KG1 (cell line): Measurements from ENCODE around the gene RRAD.
A peak's percentile ranks its signal among the peaks of the same experiment; 100 is the strongest.
"Not testable (repeated sequence)": the region's sequence is repeated elsewhere in the genome, so short reads cannot be mapped to it uniquely, and the experiment has no call there.

Source experiments
- DNase-seq: peaks from one replicate; lab custom pipeline; 2025; lab: John Stamatoyannopoulos, UW

Gene RRAD

GRCh38 chr16:66900721-66901441, 24.5 kb downstream of the RRAD start:
- no peak for DNase-seq

- no peak for DNase-seq
These were observed 25.2 kb downstream of the RRAD start for GRCh38 chr16:66899945-66900710.

- no peak for DNase-seq
These were observed 25.9 kb downstream of the RRAD start for GRCh38 chr16:66899310-66899944.

- no peak for DNase-seq
These were observed 26.4 kb downstream of the RRAD start for GRCh38 chr16:66898933-66899309.

GRCh38 chr16:66898207-66898606, 27.1 kb downstream of the RRAD start:
- no peak for DNase-seq

GRCh38 chr16:66896682-66897081, 28.7 kb downstream of the RRAD start:
- not testable (repeated sequence) for DNase-seq

- no peak for DNase-seq
These were observed 29.3 kb downstream of the RRAD start for GRCh38 chr16:66895999-66896398.

- no peak for DNase-seq
These were observed 29.7 kb downstream of the RRAD start for GRCh38 chr16:66895689-66895979.

GRCh38 chr16:66894948-66895688, 30.2 kb downstream of the RRAD start:
- peak; percentile 32 for DNase-seq

- no peak for DNase-seq
These were observed 31.3 kb downstream of the RRAD start for GRCh38 chr16:66894055-66894454.

- DNase-seq, result no peak
These were observed 33.5 kb downstream of the RRAD start for GRCh38 chr16:66891797-66892196.

GRCh38 chr16:66891360-66891759, 34.0 kb downstream of the RRAD start:
- no peak for DNase-seq

GRCh38 chr16:66890799-66891198, 34.5 kb downstream of the RRAD start:
- DNase-seq, result no peak

GRCh38 chr16:66889622-66890021, 35.7 kb downstream of the RRAD start:
- no peak for DNase-seq

GRCh38 chr16:66888647-66889615, 36.4 kb downstream of the RRAD start:
- no peak for DNase-seq

- DNase-seq, result no peak
These were observed 38.4 kb downstream of the RRAD start for GRCh38 chr16:66886914-66887313.

- DNase-seq, result no peak
These were observed 39.0 kb downstream of the RRAD start for GRCh38 chr16:66886321-66886720.

GRCh38 chr16:66885491-66885890, 39.8 kb downstream of the RRAD start:
- DNase-seq, result no peak

GRCh38 chr16:66882702-66883101, 42.6 kb downstream of the RRAD start:
- no peak for DNase-seq

- DNase-seq, result no peak
These were observed 43.3 kb downstream of the RRAD start for GRCh38 chr16:66881964-66882508.

GRCh38 chr16:66881560-66881959, 43.8 kb downstream of the RRAD start:
- DNase-seq, result no peak
